Measurements from ENCODE around the gene LYRM1.

Gene LYRM1

DNA sequence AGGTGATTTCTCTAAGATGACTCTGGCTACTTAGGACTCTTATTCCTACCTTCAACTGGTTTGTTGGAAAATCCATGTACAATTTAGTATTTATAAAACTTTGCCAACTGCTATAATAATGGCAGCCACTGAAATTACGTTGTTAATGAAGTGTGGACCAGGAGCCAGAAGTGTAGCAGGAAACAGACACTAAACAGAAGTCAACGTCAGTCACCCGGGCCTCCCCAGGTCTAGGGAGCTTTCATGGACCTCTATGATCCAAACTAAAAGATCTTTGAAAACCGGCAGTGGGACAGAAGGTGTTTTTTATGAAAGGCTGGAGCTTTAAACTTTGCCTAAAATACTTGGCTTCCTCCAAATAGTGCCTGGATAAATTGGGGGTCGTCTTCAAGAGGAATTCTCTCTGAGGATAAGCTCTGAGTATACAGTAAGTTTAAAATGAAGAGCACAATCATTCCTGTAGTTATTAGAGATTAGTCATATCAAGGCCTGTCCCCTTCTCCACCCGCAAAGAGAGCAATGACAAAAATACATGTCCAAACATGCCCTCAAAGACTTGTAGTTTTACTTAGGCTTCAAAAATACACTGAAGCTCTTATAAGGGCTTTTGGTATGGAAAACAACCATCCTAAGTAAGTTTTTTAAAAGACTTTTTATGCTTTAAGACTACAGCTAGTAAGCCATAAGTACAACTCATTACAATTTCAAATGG, 35.0 kb upstream of the LYRM1 start:
- no peaks in the 10 kb centered on the region for H3K79me2 ChIP-seq (ENCODE audit: insufficient read depth, low read length)
- no peaks in the 10 kb centered on the region for H4K20me1 ChIP-seq (ENCODE audit: insufficient read depth, low read length)
- H2AFZ ChIP-seq (ENCODE audit: low read length), result no peak overlapping the region
- no peak overlapping the region for H3K27ac ChIP-seq (ENCODE audit: low read depth, low read length, poor library complexity, severe bottlenecking)
- H3K4me2 ChIP-seq (ENCODE audit: low read length), result no peak overlapping the region
- no peaks in the 10 kb centered on the region for H3K4me1 ChIP-seq (ENCODE audit: insufficient read depth, low read length, severe bottlenecking)
- no peaks in the 10 kb centered on the region for H3K27me3 ChIP-seq (ENCODE audit: insufficient read depth, low read length)
- no peaks in the 10 kb centered on the region for H3F3A ChIP-seq (ENCODE audit: insufficient read depth, low read length)
- no peak for TF ChIP-seq EZH2 (IDR thresholded peaks at IDR 0.05; ENCODE audit: borderline replicate concordance, low read length)
- TF ChIP-seq, protein P1, sequence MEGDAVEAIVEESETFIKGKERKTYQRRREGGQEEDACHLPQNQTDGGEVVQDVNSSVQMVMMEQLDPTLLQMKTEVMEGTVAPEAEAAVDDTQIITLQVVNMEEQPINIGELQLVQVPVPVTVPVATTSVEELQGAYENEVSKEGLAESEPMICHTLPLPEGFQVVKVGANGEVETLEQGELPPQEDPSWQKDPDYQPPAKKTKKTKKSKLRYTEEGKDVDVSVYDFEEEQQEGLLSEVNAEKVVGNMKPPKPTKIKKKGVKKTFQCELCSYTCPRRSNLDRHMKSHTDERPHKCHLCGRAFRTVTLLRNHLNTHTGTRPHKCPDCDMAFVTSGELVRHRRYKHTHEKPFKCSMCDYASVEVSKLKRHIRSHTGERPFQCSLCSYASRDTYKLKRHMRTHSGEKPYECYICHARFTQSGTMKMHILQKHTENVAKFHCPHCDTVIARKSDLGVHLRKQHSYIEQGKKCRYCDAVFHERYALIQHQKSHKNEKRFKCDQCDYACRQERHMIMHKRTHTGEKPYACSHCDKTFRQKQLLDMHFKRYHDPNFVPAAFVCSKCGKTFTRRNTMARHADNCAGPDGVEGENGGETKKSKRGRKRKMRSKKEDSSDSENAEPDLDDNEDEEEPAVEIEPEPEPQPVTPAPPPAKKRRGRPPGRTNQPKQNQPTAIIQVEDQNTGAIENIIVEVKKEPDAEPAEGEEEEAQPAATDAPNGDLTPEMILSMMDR (IDR thresholded peaks at IDR 0.05; ENCODE audit: low read length), result no peak
- no peaks in the 10 kb centered on the region for H3K36me3 ChIP-seq (ENCODE audit: insufficient read depth, low read length)
- H3K9me3 ChIP-seq (ENCODE audit: low read length), result no peaks in the 10 kb centered on the region
- no peak overlapping the region for H3K9ac ChIP-seq (ENCODE audit: low read length)
- H3K9me2 ChIP-seq (ENCODE audit: low read depth, low read length), result no peaks in the 10 kb centered on the region
- no peak overlapping the region for H3K4me3 ChIP-seq (ENCODE audit: low read depth, low read length, poor library complexity, severe bottlenecking)

DNA sequence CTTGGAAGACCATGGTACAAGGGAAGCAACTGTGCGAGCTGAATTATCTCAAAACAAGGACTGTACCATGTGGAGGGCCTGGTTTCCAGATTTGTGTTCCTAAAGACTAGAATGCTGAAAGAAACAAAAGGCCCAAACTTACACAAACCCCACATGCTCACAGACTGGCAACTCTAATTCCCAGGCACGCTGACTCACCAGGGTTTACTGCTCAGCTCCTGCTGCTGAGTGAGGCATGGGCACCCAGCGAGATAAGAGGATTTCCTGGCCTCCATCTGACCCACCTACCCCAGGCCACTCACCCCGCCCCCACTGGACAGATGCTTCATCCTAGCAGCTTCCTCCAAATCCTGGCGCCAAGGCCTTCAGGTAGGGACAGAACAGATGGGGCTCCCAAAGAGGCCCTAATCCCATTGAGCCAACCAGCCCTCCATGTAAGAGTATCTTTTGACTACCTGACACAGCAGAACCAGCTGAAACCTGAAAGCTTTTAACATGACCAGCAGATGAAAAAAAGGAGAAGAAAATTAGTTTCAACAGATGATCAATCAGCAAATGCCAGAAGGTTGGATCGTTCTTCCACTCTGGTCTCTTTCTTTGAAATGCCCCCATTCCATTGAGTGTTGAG, 34.3 kb upstream of the LYRM1 start:
- Histone ChIP-seq H3K27ac (ENCODE audit: low read depth, low read length, poor library complexity, severe bottlenecking) (no peak overlapping the region), H3K9me2 (ENCODE audit: low read depth, low read length) (no peaks in the 10 kb centered on the region), H3K4me3 (ENCODE audit: low read depth, low read length, poor library complexity, severe bottlenecking) (no peak overlapping the region), H2AFZ (ENCODE audit: low read length) (no peak overlapping the region), H3K4me2 (ENCODE audit: low read length) (no peak overlapping the region), H3K9ac (ENCODE audit: low read length) (no peak overlapping the region), H3F3A (ENCODE audit: insufficient read depth, low read length) (no peaks in the 10 kb centered on the region), H3K9me3 (ENCODE audit: low read length) (no peaks in the 10 kb centered on the region), H3K36me3 (ENCODE audit: insufficient read depth, low read length) (no peaks in the 10 kb centered on the region), H3K27me3 (ENCODE audit: insufficient read depth, low read length) (no peaks in the 10 kb centered on the region), H4K20me1 (ENCODE audit: insufficient read depth, low read length) (no peaks in the 10 kb centered on the region), H3K4me1 (ENCODE audit: insufficient read depth, low read length, severe bottlenecking) (no peaks in the 10 kb centered on the region), H3K79me2 (ENCODE audit: insufficient read depth, low read length) (no peaks in the 10 kb centered on the region)
- TF ChIP-seq EZH2 (IDR thresholded peaks at IDR 0.05; ENCODE audit: borderline replicate concordance, low read length), result no peak
- TF ChIP-seq, protein P1 (IDR thresholded peaks at IDR 0.05; ENCODE audit: low read length), result no peak

- H3K9me3 ChIP-seq (ENCODE audit: low read length), result no peaks in the 10 kb centered on the region
- no peak overlapping the region for H3K9ac ChIP-seq (ENCODE audit: low read length)
- no peaks in the 10 kb centered on the region for H3K9me2 ChIP-seq (ENCODE audit: low read depth, low read length)
- no peak overlapping the region for H2AFZ ChIP-seq (ENCODE audit: low read length)
- no peaks in the 10 kb centered on the region for H3K79me2 ChIP-seq (ENCODE audit: insufficient read depth, low read length)
- no peaks in the 10 kb centered on the region for H4K20me1 ChIP-seq (ENCODE audit: insufficient read depth, low read length)
- TF ChIP-seq EZH2 (IDR thresholded peaks at IDR 0.05; ENCODE audit: borderline replicate concordance, low read length), result no peak
- TF ChIP-seq, protein P1 (IDR thresholded peaks at IDR 0.05; ENCODE audit: low read length), result no peak
- no peaks in the 10 kb centered on the region for H3K27me3 ChIP-seq (ENCODE audit: insufficient read depth, low read length)
- H3F3A ChIP-seq (ENCODE audit: insufficient read depth, low read length), result no peaks in the 10 kb centered on the region
- H3K36me3 ChIP-seq (ENCODE audit: insufficient read depth, low read length), result no peaks in the 10 kb centered on the region
- no peak overlapping the region for H3K27ac ChIP-seq (ENCODE audit: low read depth, low read length, poor library complexity, severe bottlenecking)
- H3K4me3 ChIP-seq (ENCODE audit: low read depth, low read length, poor library complexity, severe bottlenecking), result no peak overlapping the region
- no peaks in the 10 kb centered on the region for H3K4me1 ChIP-seq (ENCODE audit: insufficient read depth, low read length, severe bottlenecking)
- no peak overlapping the region for H3K4me2 ChIP-seq (ENCODE audit: low read length)
Observed at GRCh38 chr16:20866801-20867200, 33.8 kb upstream of the LYRM1 start.
